Upper lobe of left lung (tissue), 4 donors: ENCODE results near the gene ZNG1A.

Experiments used
- POLR2A ChIP-seq, 4 donors: fragments of 450-650 bp; IDR thresholded peaks; one replicate each; pipeline ENCODE4 v1.5.1; 2016 to 2017; ENCODE audit warnings: antibody characterized with exemption in 4 of 4, mild to moderate bottlenecking in 2 of 4
- TF ChIP-seq, protein P1 (sequence below), 6 experiments: fragments of 450-650 bp in 4 of 6; fragments of 200-600 bp in 2 of 6; sonication (generic) in 2 of 6; IDR thresholded peaks; one replicate each; pipeline ENCODE4 v1.5.1; 2016 to 2019; ENCODE audit warnings: antibody characterized with exemption in 6 of 6

GRCh38 chr9:214351-214647 is 35.4 kb upstream of the ZNG1A start:
- TF ChIP-seq, protein P1, sequence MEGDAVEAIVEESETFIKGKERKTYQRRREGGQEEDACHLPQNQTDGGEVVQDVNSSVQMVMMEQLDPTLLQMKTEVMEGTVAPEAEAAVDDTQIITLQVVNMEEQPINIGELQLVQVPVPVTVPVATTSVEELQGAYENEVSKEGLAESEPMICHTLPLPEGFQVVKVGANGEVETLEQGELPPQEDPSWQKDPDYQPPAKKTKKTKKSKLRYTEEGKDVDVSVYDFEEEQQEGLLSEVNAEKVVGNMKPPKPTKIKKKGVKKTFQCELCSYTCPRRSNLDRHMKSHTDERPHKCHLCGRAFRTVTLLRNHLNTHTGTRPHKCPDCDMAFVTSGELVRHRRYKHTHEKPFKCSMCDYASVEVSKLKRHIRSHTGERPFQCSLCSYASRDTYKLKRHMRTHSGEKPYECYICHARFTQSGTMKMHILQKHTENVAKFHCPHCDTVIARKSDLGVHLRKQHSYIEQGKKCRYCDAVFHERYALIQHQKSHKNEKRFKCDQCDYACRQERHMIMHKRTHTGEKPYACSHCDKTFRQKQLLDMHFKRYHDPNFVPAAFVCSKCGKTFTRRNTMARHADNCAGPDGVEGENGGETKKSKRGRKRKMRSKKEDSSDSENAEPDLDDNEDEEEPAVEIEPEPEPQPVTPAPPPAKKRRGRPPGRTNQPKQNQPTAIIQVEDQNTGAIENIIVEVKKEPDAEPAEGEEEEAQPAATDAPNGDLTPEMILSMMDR (IDR thresholded peaks at IDR 0.05) = no peak
- TF ChIP-seq POLR2A (IDR thresholded peaks at IDR 0.05) = no peak
